Uterus (tissue), 4 donors: Measurements from ENCODE around the gene PGLYRP4. TPM values are rescaled to one million over a fixed set of nuclear protein-coding genes. Genes with fewer than 3 reads are reported as not detected.

Experiments used
- DNase-seq, 2 donors: peaks; one replicate each; pipeline ENCODE4 v3.0.0-alpha.2; 2019 to 2020
- H3K27ac ChIP-seq, 2 donors: fragments of 200-600 bp; sonication (generic); 1 replicate in 1 of 2; 2 replicates in 1 of 2; pipeline ENCODE4 v1.5.1; 2016 to 2018
- H3K27me3 ChIP-seq, 2 donors: fragments of 200-600 bp; sonication (generic); one replicate each; pipeline ENCODE4 v1.5.1; 2018 to 2019; ENCODE audit warnings: control low read depth in 1 of 2
- H3K36me3 ChIP-seq, 2 donors: fragments of 200-600 bp; sonication (generic); one replicate each; pipeline ENCODE4 v1.5.1; 2019; ENCODE audit warnings: control low read depth in 1 of 2
- H3K4me1 ChIP-seq, 2 donors: fragments of 200-600 bp; sonication (generic); one replicate each; pipeline ENCODE4 v1.5.1; 2018 to 2019; ENCODE audit warnings: control low read depth in 1 of 2
- H3K4me3 ChIP-seq, 2 donors: fragments of 200-600 bp; sonication (generic); 1 replicate in 1 of 2; 2 replicates in 1 of 2; pipeline ENCODE4 v1.5.1; 2018 to 2019; ENCODE audit warnings: mild to moderate bottlenecking in 1 of 2
- H3K9me3 ChIP-seq, 2 donors: fragments of 200-600 bp; sonication (generic); one replicate each; pipeline ENCODE4 v1.5.1; 2019; ENCODE audit warnings: control low read depth in 1 of 2
- POLR2A ChIP-seq, 2 donors: fragments of 450-650 bp; IDR thresholded peaks; one replicate each; pipeline ENCODE4 v1.6.1; 2016; ENCODE audit warnings: antibody characterized with exemption in 2 of 2, mild to moderate bottlenecking in 1 of 2, moderate library complexity in 1 of 2
- intact Hi-C: fragments of 100-400 bp; cut with DNase I; formaldehyde crosslinking; loops from one replicate; pipeline ENCODE4 v1.15.1; 2023; ENCODE audit warnings: low total_unique reads
- total RNA-seq, 4 donors: library from RNA; depleted of rRNA in 3 of 4; stranded (reverse); fragments of >200 nt in 3 of 4; gene quantifications; one replicate each; pipeline versions ENCODE4 v1.1.0 to v1.2.4, GENCODE V29; 2014 to 2023
- TF ChIP-seq, protein P1 (sequence below), 4 experiments: fragments of 200-600 bp in 2 of 4; fragments of 450-650 bp in 2 of 4; sonication (generic) in 2 of 4; IDR thresholded peaks; one replicate each; pipeline ENCODE4 v1.5.1; 2016 to 2019; ENCODE audit warnings: antibody characterized with exemption in 4 of 4, mild to moderate bottlenecking in 2 of 4, moderate library complexity in 1 of 4
- donor health status: DM: yes; HTN: yes; CAD: no.

Gene PGLYRP4
- total RNA-seq, 4 donors from 2014 or later = not detected

DNA sequence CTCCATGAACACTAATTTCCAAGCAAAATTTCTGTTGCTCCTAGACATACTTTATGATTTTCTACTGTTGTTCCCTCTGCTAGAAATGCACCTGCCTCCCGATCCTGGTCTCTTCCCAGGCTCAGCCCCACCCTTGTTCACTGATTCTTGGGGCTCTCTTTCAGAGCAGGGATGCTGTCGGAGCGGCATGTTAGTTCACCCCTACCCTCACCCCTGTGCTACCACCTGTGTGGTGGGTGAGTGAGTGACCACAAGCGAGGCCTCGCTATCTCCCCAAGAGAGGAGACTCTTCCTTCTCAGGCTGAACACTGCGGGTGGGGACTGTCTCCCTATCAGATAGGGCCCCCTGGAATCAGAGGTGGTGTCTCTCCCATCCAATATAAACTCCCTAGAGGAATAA is 47.1 kb upstream of the PGLYRP4 start:
- no peak overlapping the region for H3K4me3 ChIP-seq
- H3K27me3 ChIP-seq = no peaks in the 10 kb centered on the region
- H3K9me3 ChIP-seq = no peaks in the 10 kb centered on the region
- no peaks in the 10 kb centered on the region for H3K4me1 ChIP-seq
- H3K36me3 ChIP-seq = no peaks in the 10 kb centered on the region
- H3K27ac ChIP-seq = no peak overlapping the region
- intact Hi-C loops = no loop called here
- DNase-seq = no peak
- no peak for TF ChIP-seq POLR2A (IDR thresholded peaks at IDR 0.05)
- TF ChIP-seq, protein P1, sequence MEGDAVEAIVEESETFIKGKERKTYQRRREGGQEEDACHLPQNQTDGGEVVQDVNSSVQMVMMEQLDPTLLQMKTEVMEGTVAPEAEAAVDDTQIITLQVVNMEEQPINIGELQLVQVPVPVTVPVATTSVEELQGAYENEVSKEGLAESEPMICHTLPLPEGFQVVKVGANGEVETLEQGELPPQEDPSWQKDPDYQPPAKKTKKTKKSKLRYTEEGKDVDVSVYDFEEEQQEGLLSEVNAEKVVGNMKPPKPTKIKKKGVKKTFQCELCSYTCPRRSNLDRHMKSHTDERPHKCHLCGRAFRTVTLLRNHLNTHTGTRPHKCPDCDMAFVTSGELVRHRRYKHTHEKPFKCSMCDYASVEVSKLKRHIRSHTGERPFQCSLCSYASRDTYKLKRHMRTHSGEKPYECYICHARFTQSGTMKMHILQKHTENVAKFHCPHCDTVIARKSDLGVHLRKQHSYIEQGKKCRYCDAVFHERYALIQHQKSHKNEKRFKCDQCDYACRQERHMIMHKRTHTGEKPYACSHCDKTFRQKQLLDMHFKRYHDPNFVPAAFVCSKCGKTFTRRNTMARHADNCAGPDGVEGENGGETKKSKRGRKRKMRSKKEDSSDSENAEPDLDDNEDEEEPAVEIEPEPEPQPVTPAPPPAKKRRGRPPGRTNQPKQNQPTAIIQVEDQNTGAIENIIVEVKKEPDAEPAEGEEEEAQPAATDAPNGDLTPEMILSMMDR (IDR thresholded peaks at IDR 0.05) = no peak

DNA sequence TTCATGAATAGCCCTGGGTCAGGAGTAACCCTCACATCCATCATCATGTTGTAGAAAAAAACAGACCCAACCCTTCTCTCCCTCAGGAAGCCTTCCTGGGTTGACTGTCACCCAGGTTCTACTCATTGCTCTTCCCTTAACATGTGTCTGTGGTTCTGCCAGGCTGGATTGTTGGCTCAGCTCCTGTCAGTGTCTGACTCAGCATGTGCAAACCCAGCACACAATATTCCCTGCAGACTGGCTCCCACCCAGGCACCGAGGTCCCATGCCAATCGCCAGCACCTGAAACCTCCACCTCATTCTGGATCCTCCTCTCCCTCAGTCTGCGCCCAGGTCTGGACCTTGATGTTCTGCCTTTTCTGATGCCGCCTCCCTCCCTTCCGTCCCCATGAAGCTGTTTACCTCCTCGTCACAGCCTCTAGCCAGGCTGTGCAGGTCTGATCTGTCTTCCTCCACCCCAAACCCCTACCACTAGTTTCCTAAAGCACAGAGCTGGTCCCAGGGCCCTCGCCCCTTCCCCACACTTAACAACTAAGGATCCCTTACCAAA is 46.6 kb upstream of the PGLYRP4 start:
- no peak for DNase-seq
- Histone ChIP-seq H3K27ac (no peak overlapping the region), H3K27me3 (no peaks in the 10 kb centered on the region), H3K4me3 (no peak overlapping the region), H3K9me3 (no peaks in the 10 kb centered on the region), H3K4me1 (no peaks in the 10 kb centered on the region), H3K36me3 (no peaks in the 10 kb centered on the region)
- TF ChIP-seq, protein P1 (IDR thresholded peaks at IDR 0.05) = no peak
- TF ChIP-seq POLR2A (IDR thresholded peaks at IDR 0.05) = no peak
- intact Hi-C loops = no loop called here

DNA sequence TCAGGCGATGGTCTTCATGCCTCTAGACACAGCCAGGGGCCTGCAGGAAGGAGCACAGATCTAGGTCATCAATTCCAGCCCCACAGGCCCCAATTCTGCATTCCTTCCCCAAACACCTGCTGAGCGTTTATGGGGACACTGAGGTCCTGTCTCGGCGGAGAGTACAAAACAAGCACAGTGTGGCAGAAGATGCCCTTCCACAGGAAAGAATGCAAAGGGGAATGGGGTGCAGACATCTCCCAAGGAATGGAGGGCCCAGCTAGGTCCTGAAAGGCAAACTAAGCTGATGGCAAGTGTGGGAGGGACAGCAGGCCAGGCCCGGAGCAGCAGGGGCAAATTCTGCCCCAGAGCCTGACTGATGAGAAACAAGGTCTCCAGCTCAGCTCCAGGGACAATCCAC is 45.8 kb upstream of the PGLYRP4 start:
- no peak overlapping the region for H3K27ac ChIP-seq
- no peak overlapping the region for H3K4me3 ChIP-seq
- TF ChIP-seq POLR2A (IDR thresholded peaks at IDR 0.05) = no peak
- no peak for DNase-seq
- no peaks in the 10 kb centered on the region for H3K36me3 ChIP-seq
- no peaks in the 10 kb centered on the region for H3K4me1 ChIP-seq
- intact Hi-C loops = no loop called here
- no peaks in the 10 kb centered on the region for H3K9me3 ChIP-seq
- no peaks in the 10 kb centered on the region for H3K27me3 ChIP-seq

DNA sequence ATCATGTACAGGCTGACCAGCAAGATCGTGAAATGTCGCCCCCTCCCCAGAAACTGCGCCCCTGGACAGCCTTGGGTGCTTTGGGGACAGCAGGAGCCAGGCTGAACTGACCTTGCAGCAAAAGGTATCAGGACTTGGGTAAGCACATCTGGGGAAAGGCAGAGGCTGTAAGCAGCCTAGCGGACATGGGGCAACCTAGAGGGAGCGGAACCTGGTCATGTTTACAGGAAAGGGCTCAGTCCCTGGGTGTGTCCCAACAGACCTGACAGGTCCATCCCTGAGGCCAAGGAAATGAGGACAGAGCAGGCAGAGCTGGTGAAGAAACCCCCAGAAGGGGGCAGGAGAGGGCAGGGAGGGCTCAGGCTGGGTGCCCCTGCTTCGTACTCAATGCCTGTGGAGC is 45.3 kb upstream of the PGLYRP4 start:
- intact Hi-C loops = no loop called here
- Histone ChIP-seq H3K27ac (no peak overlapping the region), H3K4me3 (no peak overlapping the region), H3K9me3 (no peaks in the 10 kb centered on the region), H3K27me3 (no peaks in the 10 kb centered on the region), H3K36me3 (no peaks in the 10 kb centered on the region), H3K4me1 (no peaks in the 10 kb centered on the region)
- DNase-seq = no peak
- TF ChIP-seq, protein P1 (IDR thresholded peaks at IDR 0.05) = no peak
- TF ChIP-seq POLR2A (IDR thresholded peaks at IDR 0.05) = no peak

DNA sequence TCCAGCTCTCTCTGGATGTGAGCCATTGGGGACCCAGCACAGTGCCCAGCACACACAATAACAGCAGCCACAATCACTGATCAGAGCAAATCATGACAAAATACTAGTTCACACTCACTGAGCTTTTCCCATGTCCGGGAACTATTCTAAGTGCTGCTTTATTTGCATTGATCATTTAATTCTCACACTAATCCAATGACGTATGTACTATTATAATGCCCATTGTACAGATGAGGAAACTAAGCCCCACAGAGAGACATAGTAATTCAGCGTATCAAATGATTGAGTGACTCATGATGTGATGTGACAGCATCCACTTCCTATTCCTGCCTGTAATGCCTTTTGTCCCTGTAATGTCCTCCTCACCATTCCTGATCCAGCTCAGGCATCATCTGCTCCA is 44.2 kb upstream of the PGLYRP4 start:
- no peaks in the 10 kb centered on the region for H3K27me3 ChIP-seq
- no peaks in the 10 kb centered on the region for H3K9me3 ChIP-seq
- no peaks in the 10 kb centered on the region for H3K4me1 ChIP-seq
- intact Hi-C loops = no loop called here
- H3K36me3 ChIP-seq = no peaks in the 10 kb centered on the region
- no peak overlapping the region for H3K27ac ChIP-seq
- no peak overlapping the region for H3K4me3 ChIP-seq
- TF ChIP-seq, protein P1 (IDR thresholded peaks at IDR 0.05) = no peak
- no peak for TF ChIP-seq POLR2A (IDR thresholded peaks at IDR 0.05)
- DNase-seq = no peak

DNA sequence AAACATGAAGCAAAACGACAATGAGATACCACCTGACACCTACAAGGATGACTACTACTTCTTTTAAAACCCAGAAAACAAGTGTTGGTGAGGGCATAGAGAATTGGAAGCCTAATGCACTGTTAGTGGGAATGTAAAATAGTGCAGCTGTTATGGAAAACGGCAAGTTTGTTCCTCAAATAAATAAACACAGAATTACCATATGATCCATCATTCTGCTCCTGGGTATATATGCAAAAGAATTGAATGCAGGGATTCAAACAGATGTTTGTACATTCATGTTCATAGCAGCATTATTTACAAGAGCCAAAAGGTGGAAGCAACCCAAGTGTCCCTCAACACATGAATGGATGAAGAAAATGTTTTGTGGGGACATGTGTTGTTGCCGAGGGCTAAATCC is 43.6 kb upstream of the PGLYRP4 start:
- DNase-seq = no peak
- H3K27ac ChIP-seq = no peak overlapping the region
- no peaks in the 10 kb centered on the region for H3K4me1 ChIP-seq
- H3K36me3 ChIP-seq = no peaks in the 10 kb centered on the region
- no peaks in the 10 kb centered on the region for H3K9me3 ChIP-seq
- intact Hi-C loops = no loop called here
- no peaks in the 10 kb centered on the region for H3K27me3 ChIP-seq
- no peak overlapping the region for H3K4me3 ChIP-seq
- TF ChIP-seq, protein P1 (IDR thresholded peaks at IDR 0.05) = no peak
- TF ChIP-seq POLR2A (IDR thresholded peaks at IDR 0.05) = no peak
